Brain microvascular endothelial cell (primary cell): ENCODE measurements around the gene VILL.

Experiments
- DNase-seq: peaks from one replicate; pipeline ENCODE4 v3.0.0-alpha.2; 2020
- H3K27ac ChIP-seq: fragments of 250-450 bp; sonication (Bioruptor Pico); 2 replicates; pipeline ENCODE4 v1.5.1; 2020; ENCODE audit warnings: mild to moderate bottlenecking, moderate library complexity
- H3K27me3 ChIP-seq: fragments of 250-450 bp; sonication (Bioruptor Pico); replicated peaks from 2 replicates; pipeline ENCODE4 v1.5.1; 2020; ENCODE audit warnings: mild to moderate bottlenecking
- H3K36me3 ChIP-seq: fragments of 250-450 bp; sonication (Bioruptor Pico); replicated peaks from 2 replicates; pipeline ENCODE4 v1.5.1; 2020; ENCODE audit warnings: mild to moderate bottlenecking
- H3K4me3 ChIP-seq: 2 replicates; pipeline ENCODE4 v1.5.1; 2011; ENCODE audit warnings: low read depth, mild to moderate bottlenecking, control low read depth, low read length, moderate library complexity
- in situ Hi-C: cut with HindIII; loops from 2 replicates; pipeline ENCODE4 v1.10.0; 2017; ENCODE audit warnings: low sequenced_read_pairs, low pct_ligation_motif_present
- TF ChIP-seq, protein P1 (sequence below): IDR thresholded peaks from 2 replicates; pipeline ENCODE4 v1.5.1; 2011; ENCODE audit warnings: low read depth, mild to moderate bottlenecking, moderate library complexity, low read length, control low read depth, inconsistent platforms; ENCODE audit errors: missing control alignments

VILL gene

DNA sequence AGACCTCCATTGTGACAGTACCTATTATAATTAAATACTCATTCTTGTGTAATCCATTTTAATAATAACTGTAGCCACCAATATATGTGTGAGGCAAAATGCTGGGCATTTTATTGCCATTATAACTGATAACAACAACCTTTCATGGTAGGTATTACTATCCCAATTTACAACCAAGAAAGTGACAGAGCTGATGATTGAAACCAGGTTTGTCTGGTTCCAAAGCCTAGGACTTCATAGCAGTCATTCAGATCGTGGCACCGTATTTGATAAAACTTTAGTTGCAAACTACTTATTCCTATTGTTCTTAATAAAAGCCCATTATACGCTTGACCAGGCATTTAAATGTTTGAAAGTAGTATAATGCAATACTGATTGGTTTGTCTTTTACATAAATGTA, 26.4 kb upstream of the VILL start:
- in situ Hi-C loops: no loop called here

DNA sequence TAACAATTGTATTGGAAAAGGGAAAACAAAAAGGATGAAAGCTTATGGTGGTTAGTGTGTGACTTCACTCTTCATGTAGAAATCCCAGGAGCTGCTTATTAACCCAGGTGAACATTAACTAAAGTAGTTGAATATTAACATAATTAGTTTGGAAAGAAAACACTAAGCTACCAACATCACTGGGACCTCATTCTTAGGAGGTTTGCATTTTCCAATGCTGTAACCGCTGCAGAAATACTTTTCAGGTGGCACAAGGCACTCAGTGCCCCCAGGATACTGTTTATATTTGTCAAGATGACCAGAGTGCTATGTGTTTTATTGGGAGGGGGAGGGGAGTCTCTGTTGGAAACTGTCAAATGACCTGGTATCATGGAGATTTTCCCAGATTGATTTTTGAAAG, 25.9 kb upstream of the VILL start:
- in situ Hi-C loops: no loop called here
- DNase-seq: no peak
- no peaks in the 10 kb centered on the region for H3K27me3 ChIP-seq
- no peak overlapping the region for H3K4me3 ChIP-seq
- H3K36me3 ChIP-seq: no peaks in the 10 kb centered on the region
- TF ChIP-seq, protein P1, sequence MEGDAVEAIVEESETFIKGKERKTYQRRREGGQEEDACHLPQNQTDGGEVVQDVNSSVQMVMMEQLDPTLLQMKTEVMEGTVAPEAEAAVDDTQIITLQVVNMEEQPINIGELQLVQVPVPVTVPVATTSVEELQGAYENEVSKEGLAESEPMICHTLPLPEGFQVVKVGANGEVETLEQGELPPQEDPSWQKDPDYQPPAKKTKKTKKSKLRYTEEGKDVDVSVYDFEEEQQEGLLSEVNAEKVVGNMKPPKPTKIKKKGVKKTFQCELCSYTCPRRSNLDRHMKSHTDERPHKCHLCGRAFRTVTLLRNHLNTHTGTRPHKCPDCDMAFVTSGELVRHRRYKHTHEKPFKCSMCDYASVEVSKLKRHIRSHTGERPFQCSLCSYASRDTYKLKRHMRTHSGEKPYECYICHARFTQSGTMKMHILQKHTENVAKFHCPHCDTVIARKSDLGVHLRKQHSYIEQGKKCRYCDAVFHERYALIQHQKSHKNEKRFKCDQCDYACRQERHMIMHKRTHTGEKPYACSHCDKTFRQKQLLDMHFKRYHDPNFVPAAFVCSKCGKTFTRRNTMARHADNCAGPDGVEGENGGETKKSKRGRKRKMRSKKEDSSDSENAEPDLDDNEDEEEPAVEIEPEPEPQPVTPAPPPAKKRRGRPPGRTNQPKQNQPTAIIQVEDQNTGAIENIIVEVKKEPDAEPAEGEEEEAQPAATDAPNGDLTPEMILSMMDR: no peak
- H3K27ac ChIP-seq: no peak overlapping the region

More for the DNA sequence above, 26.4 kb upstream of the VILL start:
- no peaks in the 10 kb centered on the region for H3K27me3 ChIP-seq
- no peak overlapping the region for H3K4me3 ChIP-seq
- H3K36me3 ChIP-seq: no peaks in the 10 kb centered on the region
- no peak for DNase-seq
- no peak overlapping the region for H3K27ac ChIP-seq
- TF ChIP-seq, protein P1: no peak

DNA sequence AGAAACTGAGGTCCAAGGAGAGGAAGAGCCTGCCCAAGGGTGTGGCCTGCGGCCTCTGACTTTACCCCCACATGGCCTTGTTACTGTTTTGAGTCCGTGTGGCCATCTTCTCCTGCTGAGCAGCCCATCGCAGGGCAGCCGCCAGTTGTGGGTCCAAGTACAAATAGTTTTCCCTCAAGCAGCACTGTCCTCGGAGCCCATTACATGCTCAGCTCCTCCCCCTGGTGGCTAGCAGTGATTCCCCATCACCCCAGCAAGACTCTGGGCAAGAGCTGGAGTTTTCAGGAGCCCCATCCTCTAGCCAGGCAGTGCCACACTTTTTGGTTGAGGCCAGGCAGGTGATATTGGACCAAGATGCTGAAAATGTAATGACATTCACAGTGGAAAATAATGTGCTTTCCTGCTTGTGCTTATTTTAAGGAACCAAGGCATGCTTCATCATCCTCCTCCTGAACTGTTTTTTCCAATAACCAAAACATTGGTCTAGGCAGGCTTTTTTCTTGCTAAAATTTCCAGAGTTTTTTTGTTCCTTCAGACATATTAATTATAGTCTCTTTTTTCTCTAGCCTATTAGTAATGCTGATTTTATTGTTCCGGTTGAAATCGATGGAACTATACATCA, 23.2 kb upstream of the VILL start:
- Histone ChIP-seq H3K4me3 (no peak overlapping the region), H3K27me3 (no peaks in the 10 kb centered on the region), H3K36me3 (no peaks in the 10 kb centered on the region), H3K27ac (no peak overlapping the region)
- DNase-seq: peak; percentile 63
- TF ChIP-seq, protein P1: peak; percentile 98
- in situ Hi-C loops: no loop called here

DNA sequence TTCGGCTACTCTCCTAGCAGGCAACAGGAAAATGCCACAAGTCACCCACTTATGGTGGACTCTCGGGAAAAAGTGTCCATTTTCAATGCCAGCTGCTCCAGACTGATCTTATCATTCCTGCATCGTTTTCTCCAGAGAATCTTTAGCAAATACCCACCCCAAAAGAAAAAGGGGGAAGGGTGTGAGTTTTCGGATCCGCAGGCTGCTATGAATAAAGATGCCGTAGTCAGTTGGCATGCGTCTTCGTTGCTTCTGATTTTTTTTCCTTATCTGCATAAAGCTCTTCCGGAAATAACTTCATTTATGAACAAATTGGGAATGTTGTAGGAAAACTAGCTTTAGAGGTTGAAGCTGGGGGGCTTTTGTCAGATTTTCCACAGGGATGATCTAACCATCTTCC, 22.4 kb upstream of the VILL start:
- Histone ChIP-seq H3K27me3 (no peaks in the 10 kb centered on the region), H3K36me3 (no peaks in the 10 kb centered on the region), H3K4me3 (no peak overlapping the region), H3K27ac (no peak overlapping the region)
- TF ChIP-seq, protein P1: no peak
- DNase-seq: no peak
- in situ Hi-C loops: no loop called here

DNA sequence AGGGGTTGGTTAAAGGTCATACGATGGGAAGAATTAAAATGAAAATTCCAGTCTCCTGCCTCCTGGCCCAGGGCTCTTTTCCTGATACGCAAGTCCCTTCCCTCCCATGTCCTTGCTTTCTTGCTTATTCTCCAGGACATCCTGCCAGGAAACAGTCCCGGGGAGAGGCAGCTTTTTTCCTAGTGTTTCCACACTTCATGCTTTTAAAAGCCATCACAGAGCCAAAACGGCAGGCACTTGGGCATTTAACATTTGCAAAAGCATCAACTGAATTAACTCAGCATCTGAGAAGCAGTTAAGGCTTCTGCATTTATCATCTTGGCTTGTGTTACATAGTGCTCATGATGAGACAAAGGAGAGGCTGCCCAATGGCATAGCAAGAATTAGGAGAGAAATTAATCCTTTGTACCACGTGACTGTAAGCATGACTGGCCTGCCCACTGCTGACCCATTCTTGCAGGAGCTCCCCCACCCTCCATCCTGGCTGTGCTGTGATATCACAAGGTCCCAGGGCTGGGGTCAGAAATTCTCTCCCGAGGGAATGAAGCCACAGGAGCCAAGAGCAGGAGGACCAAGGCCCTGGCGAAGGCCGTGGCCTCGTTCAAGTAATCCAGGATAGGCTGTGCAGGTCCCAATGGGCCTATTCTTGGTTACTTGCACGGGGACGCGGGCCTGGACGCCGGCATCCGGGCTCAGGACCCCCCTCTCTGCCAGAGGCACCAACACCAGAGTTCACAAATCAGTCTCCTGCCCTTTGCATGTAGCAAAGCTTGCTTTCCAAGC, 21.6 kb upstream of the VILL start:
- no peaks in the 10 kb centered on the region for H3K27me3 ChIP-seq
- no peak for DNase-seq
- in situ Hi-C loops: no loop called here
- no peak overlapping the region for H3K4me3 ChIP-seq
- H3K27ac ChIP-seq: no peak overlapping the region
- no peaks in the 10 kb centered on the region for H3K36me3 ChIP-seq
- TF ChIP-seq, protein P1: no peak
